ENCODE measurements around the gene EEFSEC.

- no peak for TF ChIP-seq POLR2A (IDR thresholded peaks at IDR 0.05; ENCODE audit: low read depth, low read length)
- no peak for TF ChIP-seq POLR2AphosphoS5 (IDR thresholded peaks at IDR 0.05; ENCODE audit: low read depth, low read length)
These were observed 64.6 kb downstream of the EEFSEC start for GRCh38 chr3:128217702-128218547.

Measured in GM12892 (cell line).